Measurements from ENCODE around the gene ORM1. TPM values are rescaled to one million over a fixed set of nuclear protein-coding genes. Genes with fewer than 3 reads are reported as not detected.

ORM1 gene
- total and polyA plus RNA-seq, 12 donors, result 2.9 to 26.0 (median 5.1) TPM; not detected in 1

DNA sequence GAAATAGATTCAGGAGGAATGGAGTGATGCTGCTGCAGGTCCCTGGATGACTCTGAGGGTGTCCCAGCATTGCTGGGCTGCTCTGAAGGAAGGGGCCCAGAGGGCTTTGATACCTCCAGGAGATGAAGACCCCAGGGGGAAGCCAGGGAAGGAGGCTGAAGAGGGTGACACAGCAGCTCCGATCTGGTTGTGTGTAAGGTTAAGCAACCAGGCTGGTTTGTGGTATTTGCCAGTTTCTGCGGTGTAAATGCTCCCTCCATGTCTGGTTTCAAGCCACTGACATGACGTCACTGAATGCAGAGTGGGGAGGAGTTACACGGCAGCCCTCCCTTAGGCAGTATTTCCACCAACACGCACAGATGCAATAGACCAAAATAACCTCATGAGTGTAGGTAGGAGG, 40.0 kb upstream of the ORM1 start:
- 61 to 69% (median 67%) methylated on average over 5 of the region's 5 CpGs for WGBS, 4 donors
- Histone ChIP-seq H3K4me3 (no peak overlapping the region), H3K4me1 (replicated peaks in 1 of 2) (peaks cover 0 to 21% of the 10 kb centered on the region in 2 donors), H3K36me3 (replicated peaks in 1 of 2) (no peaks in the 10 kb centered on the region), H3K9me3 (replicated peaks in 1 of 3) (no peaks in the 10 kb centered on the region), H3K27ac (no peak overlapping the region), H3K27me3 (no peaks in the 10 kb centered on the region)
- DNase-seq, result peak in 2 of 7 donors; percentile 2 to 5
- no peak for TF ChIP-seq POLR2A (IDR thresholded peaks at IDR 0.05)
- TF ChIP-seq, protein P1, sequence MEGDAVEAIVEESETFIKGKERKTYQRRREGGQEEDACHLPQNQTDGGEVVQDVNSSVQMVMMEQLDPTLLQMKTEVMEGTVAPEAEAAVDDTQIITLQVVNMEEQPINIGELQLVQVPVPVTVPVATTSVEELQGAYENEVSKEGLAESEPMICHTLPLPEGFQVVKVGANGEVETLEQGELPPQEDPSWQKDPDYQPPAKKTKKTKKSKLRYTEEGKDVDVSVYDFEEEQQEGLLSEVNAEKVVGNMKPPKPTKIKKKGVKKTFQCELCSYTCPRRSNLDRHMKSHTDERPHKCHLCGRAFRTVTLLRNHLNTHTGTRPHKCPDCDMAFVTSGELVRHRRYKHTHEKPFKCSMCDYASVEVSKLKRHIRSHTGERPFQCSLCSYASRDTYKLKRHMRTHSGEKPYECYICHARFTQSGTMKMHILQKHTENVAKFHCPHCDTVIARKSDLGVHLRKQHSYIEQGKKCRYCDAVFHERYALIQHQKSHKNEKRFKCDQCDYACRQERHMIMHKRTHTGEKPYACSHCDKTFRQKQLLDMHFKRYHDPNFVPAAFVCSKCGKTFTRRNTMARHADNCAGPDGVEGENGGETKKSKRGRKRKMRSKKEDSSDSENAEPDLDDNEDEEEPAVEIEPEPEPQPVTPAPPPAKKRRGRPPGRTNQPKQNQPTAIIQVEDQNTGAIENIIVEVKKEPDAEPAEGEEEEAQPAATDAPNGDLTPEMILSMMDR (IDR thresholded peaks at IDR 0.05), result no peak
- intact Hi-C loops (cut with DNase I), result no loop called here

DNA sequence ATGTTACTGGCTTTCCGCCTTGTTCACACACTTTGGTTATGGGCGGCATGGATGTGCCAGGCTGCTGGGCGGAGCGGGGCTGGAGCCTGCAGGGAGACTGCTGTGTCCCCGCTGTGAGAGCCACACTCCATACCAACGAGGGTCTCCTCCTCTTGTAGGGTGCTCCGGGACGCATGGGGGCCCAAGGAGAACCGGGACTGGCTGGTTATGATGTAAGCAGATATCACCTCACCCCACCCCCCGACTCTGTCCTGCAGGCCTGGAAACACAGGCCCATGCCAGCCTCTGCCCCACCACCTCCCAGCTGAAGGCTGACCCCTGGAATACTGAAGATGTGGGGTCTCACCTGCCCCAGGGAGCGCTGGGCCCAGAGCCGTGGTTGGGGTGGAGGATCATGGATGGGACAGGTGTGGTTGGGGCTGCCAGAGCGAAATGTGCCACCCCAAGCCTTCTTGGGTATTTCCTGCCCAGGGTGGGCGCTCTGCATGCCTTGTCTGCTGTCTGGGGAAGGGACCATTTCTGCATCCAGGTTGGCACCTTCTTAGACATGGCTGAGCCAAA, 39.3 kb upstream of the ORM1 start:
- DNase-seq, result peak in 2 of 7 donors; percentile 4 to 9
- H3K36me3 ChIP-seq (replicated peaks in 1 of 2), result no peaks in the 10 kb centered on the region
- intact Hi-C loops (cut with DNase I), result no loop called here
- WGBS, 4 donors, result 92 to 97% (median 95%) methylated on average over 5 to 14 of the region's 14 CpGs
- peaks cover 0 to 21% of the 10 kb centered on the region in 2 donors for H3K4me1 ChIP-seq (replicated peaks in 1 of 2)
- no peaks in the 10 kb centered on the region for H3K9me3 ChIP-seq (replicated peaks in 1 of 3)
- no peaks in the 10 kb centered on the region for H3K27me3 ChIP-seq
- no peak overlapping the region for H3K4me3 ChIP-seq
- TF ChIP-seq POLR2A (IDR thresholded peaks at IDR 0.05), result no peak
- TF ChIP-seq, protein P1 (IDR thresholded peaks at IDR 0.05), result no peak
- no peak overlapping the region for H3K27ac ChIP-seq

DNA sequence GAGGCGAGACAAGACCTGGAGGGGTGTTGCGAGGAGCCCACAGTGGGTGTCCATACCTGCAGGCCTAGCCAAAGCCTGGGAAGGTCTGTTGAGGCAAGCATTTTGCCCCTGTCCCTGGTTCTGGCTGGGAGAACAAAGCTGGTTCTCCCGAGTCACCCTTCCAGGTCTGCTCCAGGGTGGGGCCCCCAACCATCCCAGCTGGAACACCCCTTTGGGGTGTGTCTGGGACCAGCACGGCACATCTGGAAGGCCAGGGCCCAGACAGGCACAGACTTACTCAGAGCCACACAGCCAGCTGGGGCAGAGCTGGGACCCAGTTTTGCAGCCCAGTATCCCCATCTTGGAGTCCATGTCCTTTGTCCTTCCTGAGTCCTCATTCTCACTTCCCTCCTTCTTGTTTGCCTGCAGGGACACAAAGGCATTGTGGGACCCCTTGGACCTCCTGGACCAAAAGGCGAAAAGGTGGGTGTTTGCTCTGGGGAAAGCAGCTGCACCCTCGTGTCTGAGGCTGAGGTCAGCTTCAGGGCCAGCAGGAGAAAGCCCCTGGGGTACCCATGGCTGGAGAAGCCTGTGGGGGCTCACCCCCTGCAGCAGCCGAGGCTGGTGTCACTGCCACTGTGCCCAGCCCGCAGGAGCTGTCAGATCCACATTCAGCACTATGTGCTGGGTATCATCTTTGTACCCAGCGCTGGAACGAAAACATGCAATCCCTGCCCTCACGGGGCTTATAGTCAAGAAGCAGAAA, 38.4 kb upstream of the ORM1 start:
- no peaks in the 10 kb centered on the region for H3K36me3 ChIP-seq (replicated peaks in 1 of 2)
- intact Hi-C loops (cut with DNase I), result loop anchor here (5.0 kb wide), 3 partner anchors 127 to 197 kb away; partner anchors contain the start of gene COL27A1 (in 1 of the 2)
- H3K4me1 ChIP-seq (replicated peaks in 1 of 2), result peaks cover 0 to 21% of the 10 kb centered on the region in 2 donors
- no peak overlapping the region for H3K4me3 ChIP-seq
- no peak for TF ChIP-seq POLR2A (IDR thresholded peaks at IDR 0.05)
- TF ChIP-seq, protein P1 (IDR thresholded peaks at IDR 0.05), result no peak
- H3K27ac ChIP-seq, result no peak overlapping the region
- H3K27me3 ChIP-seq, result no peaks in the 10 kb centered on the region
- WGBS, 4 donors, result 91 to 96% (median 93%) methylated on average over 9 to 11 of the region's 11 CpGs
- H3K9me3 ChIP-seq (replicated peaks in 1 of 3), result no peaks in the 10 kb centered on the region
- peak in 2 of 7 donors; percentile 2 to 4 for DNase-seq

DNA sequence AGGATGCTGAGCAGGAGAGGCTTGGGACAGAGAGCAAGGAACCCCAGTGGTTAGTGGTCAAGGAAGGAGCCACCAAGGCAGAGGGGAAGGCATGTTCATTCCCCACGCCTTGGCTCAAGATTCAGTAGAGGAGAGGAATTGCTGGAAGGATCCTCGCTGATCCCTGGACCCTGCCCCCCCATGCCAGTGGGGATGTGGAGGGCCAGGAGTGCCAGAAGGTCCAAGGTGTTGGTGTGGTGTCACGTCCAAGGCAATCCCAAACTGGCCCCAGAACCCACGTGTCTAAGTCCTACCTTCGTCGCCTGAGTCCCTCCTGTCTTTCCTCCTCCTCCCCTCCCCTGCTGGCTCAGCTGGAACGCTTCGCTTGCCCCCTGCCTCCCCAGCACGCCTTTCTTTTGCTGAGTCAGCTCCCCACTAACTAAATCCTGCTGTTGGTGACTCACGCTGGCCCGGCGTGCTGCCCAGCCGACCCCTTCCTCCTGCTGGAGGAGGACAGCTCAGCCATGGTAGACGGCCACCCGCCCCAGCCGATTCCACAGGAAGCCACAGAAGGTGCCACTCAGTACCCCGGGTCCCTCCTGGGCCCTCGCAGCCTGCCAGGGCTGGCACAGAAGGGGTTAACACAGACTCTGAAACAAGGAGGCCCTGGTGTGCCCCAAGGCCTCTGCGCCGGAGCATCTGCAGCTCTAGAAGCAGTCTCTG, 37.6 kb upstream of the ORM1 start:
- peak; percentile 42 to 85 (median 57) for DNase-seq
- Histone ChIP-seq H3K36me3 (replicated peaks in 1 of 2) (no peaks in the 10 kb centered on the region), H3K9me3 (replicated peaks in 1 of 3) (no peaks in the 10 kb centered on the region), H3K27me3 (no peaks in the 10 kb centered on the region), H3K4me1 (replicated peaks in 1 of 2) (peaks cover 0 to 21% of the 10 kb centered on the region in 2 donors), H3K4me3 (no peak overlapping the region), H3K27ac (peak overlapping the region in 1 of 5 donors; percentile 34)
- TF ChIP-seq, protein P1 (IDR thresholded peaks at IDR 0.05), result no peak
- no peak for TF ChIP-seq POLR2A (IDR thresholded peaks at IDR 0.05)
- 39 to 49% (median 43%) methylated on average over 12 to 20 of the region's 20 CpGs for WGBS, 4 donors
- intact Hi-C loops (cut with DNase I), result loop anchor here (5.0 kb wide), 3 partner anchors 128 to 198 kb away; partner anchors contain the start of gene COL27A1 (in 1 of the 2)

Measured in adrenal gland (tissue), 12 donors.